HepG2 (cell line): Measurements from ENCODE around the gene HCN4. TPM values are rescaled to one million over a fixed set of nuclear protein-coding genes. Genes with fewer than 3 reads are reported as not detected.

Experiments
- ATAC-seq: fragments of 200-7000 bp; cut with Tn5 transposase; 3 replicates; pipeline ENCODE4 v1.9.1; 2020; ENCODE audit warnings: mild to moderate bottlenecking, moderate library complexity
- BruUV-seq: library from RNA; stranded (reverse); fragments of 400-500 nt; replicated peaks from 2 replicates; lab custom pipeline; 2021; lab: Mats Ljungman, UMichigan
- CTCF ChIA-PET: fragments of 300-600 bp; formaldehyde crosslinking; extraction: SDS; loops from one replicate; lab custom pipeline; 2021; ENCODE audit warnings: low total read pairs, inconsistent platforms, low intra/inter-chr PET ratio; lab: Yijun Ruan, JAX
- POLR2A ChIA-PET: fragments of 350-600 bp; sonication (Branson Sonifier 250); formaldehyde crosslinking; loops from one replicate; lab custom pipeline; 2020; ENCODE audit warnings: antibody characterized with exemption, inconsistent platforms; lab: Yijun Ruan, JAX
- DNase-seq: peaks from one replicate; pipeline ENCODE4 v3.0.0-alpha.2; 2015; ENCODE audit warnings: low spot score
- FAIRE-seq: peaks from 3 replicates; lab custom pipeline; 2011; peaks lifted over from hg19 to GRCh38; lab: Jason Lieb, UNC
- H2AFZ ChIP-seq: one replicate; pipeline ENCODE4 v1.6.1; 2011; ENCODE audit warnings: low read length, inconsistent platforms
- H3K27ac ChIP-seq: fragments of 300-600 bp; 3 replicates; pipeline ENCODE4 v1.8.0; 2011; ENCODE audit warnings: mixed run types, mild to moderate bottlenecking, mixed read lengths, low read length, inconsistent platforms; ENCODE audit not compliant: insufficient read depth; ENCODE audit errors: extremely low read length
- H3K27me3 ChIP-seq, 2 experiments: fragments of 200-600 bp in 1 of 2; 2 replicates in 1 of 2; 3 replicates in 1 of 2; pipeline versions ENCODE4 v1.6.0 to v1.8.0; 2011; ENCODE audit warnings: low read length in 2 of 2, mild to moderate bottlenecking in 2 of 2, moderate library complexity in 2 of 2, inconsistent platforms in 1 of 2; ENCODE audit not compliant: insufficient read depth in 2 of 2, control insufficient read depth in 1 of 2
- H3K36me3 ChIP-seq, 2 experiments: fragments of 200-600 bp in 1 of 2; replicated peaks in 1 of 2; 2 replicates in 1 of 2; 3 replicates in 1 of 2; pipeline versions ENCODE4 v1.5.1 to v1.8.0; 2011; ENCODE audit warnings: low read length in 2 of 2, inconsistent platforms in 1 of 2; ENCODE audit not compliant: insufficient read depth in 2 of 2, control insufficient read depth in 1 of 2
- H3K4me1 ChIP-seq: 2 replicates; pipeline ENCODE4 v1.5.1; 2012; ENCODE audit warnings: low read length, inconsistent platforms; ENCODE audit not compliant: insufficient read depth
- H3K4me2 ChIP-seq: 2 replicates; pipeline ENCODE4 v1.6.0; 2011; ENCODE audit warnings: low read depth, low read length, inconsistent platforms
- H3K4me3 ChIP-seq, 3 experiments: fragments of 200-600 bp in 1 of 3; sonication (generic), shearing (Covaris generic) in 1 of 3; replicated peaks in 1 of 3; 2 replicates each; pipeline ENCODE4 v1.5.1; 2011 to 2016; ENCODE audit warnings: low read length in 3 of 3, inconsistent platforms in 2 of 3, low read depth in 2 of 3, mild to moderate bottlenecking in 2 of 3, control low read depth in 1 of 3, mixed read lengths in 1 of 3; ENCODE audit not compliant: insufficient read depth in 1 of 3
- H3K79me2 ChIP-seq: one replicate; pipeline ENCODE4 v1.6.1; 2011; ENCODE audit warnings: low read length, inconsistent platforms; ENCODE audit not compliant: insufficient read depth
- H3K9ac ChIP-seq: 2 replicates; pipeline ENCODE4 v1.6.0; 2011; ENCODE audit warnings: mild to moderate bottlenecking, low read depth, low read length, inconsistent platforms; ENCODE audit not compliant: insufficient read depth
- H3K9me3 ChIP-seq: 2 replicates; pipeline ENCODE4 v1.5.1; 2012; ENCODE audit warnings: mild to moderate bottlenecking, low read length
- H4K20me1 ChIP-seq: 2 replicates; pipeline ENCODE4 v1.6.0; 2011; ENCODE audit warnings: inconsistent platforms, mild to moderate bottlenecking, low read length, moderate library complexity; ENCODE audit not compliant: insufficient read depth
- ARID4A ChIP-seq: sonication (generic); formaldehyde crosslinking; IDR thresholded peaks from 2 replicates; pipeline ENCODE4 v1.5.0; 2020; ENCODE audit warnings: mild to moderate bottlenecking, missing genetic modification reagents, borderline replicate concordance
- ETS1 ChIP-seq: sonication (generic); formaldehyde crosslinking; IDR thresholded peaks from 2 replicates; pipeline ENCODE4 v1.4.0; 2020; ENCODE audit warnings: missing genetic modification reagents
- HOXA3 ChIP-seq: sonication (generic); formaldehyde crosslinking; IDR thresholded peaks from 2 replicates; pipeline ENCODE4 v1.5.0; 2020; ENCODE audit warnings: missing genetic modification reagents
- IRF9 ChIP-seq: sonication (generic); formaldehyde crosslinking; IDR thresholded peaks from 2 replicates; pipeline ENCODE4 v1.8.0; 2022; ENCODE audit warnings: missing genetic modification reagents, mild to moderate bottlenecking, borderline replicate concordance
- MXI1 ChIP-seq: IDR thresholded peaks from 3 replicates; pipeline ENCODE4 v1.6.1; 2012; ENCODE audit warnings: low read depth, low read length, inconsistent platforms, borderline replicate concordance
- NFE2L2 ChIP-seq: fragments of 150-350 bp; IDR thresholded peaks from 2 replicates; pipeline ENCODE4 v1.6.1; 2014; ENCODE audit warnings: low read length
- PITX1 ChIP-seq: sonication (generic); formaldehyde crosslinking; IDR thresholded peaks from 2 replicates; pipeline ENCODE4 v1.5.1; 2020; ENCODE audit warnings: mild to moderate bottlenecking, missing genetic modification reagents
- SETDB1 ChIP-seq: sonication (generic); formaldehyde crosslinking; IDR thresholded peaks from 2 replicates; pipeline ENCODE4 v1.5.1; 2020; ENCODE audit warnings: missing genetic modification reagents, mild to moderate bottlenecking, borderline replicate concordance
- TARDBP ChIP-seq: sonication (generic); formaldehyde crosslinking; IDR thresholded peaks from 2 replicates; pipeline ENCODE4 v1.8.0; 2022; ENCODE audit warnings: mild to moderate bottlenecking, missing genetic modification reagents
- TOPORS ChIP-seq: sonication (generic); formaldehyde crosslinking; IDR thresholded peaks from 2 replicates; pipeline ENCODE4 v1.8.0; 2023; ENCODE audit warnings: mild to moderate bottlenecking, missing genetic modification reagents
- WGBS: methylation state at CpG from one replicate; pipeline ENCODE4 v1.1.6; 2017; ENCODE audit warnings: low lambda C conversion rate; 5-methylcytosine and 5-hydroxymethylcytosine counted together
- in situ Hi-C: cut with HindIII; loops from 2 replicates; pipeline ENCODE4 v1.10.0; 2017; ENCODE audit warnings: low pct_unique_long_range_greater_than_20kb; ENCODE audit not compliant: extremely low pct_ligation_motif_present
- intact Hi-C: fragments of 100-400 bp; cut with micrococcal nuclease; formaldehyde crosslinking; loops from one replicate; pipeline ENCODE4 v1.10.0; 2022; ENCODE audit not compliant: unreplicated experiment
- polyA plus RNA-seq, 8 experiments: library from polyadenylated mRNA; depleted of rRNA in 3 of 8; stranded (reverse) in 7 of 8; unstranded in 1 of 8; fragments of >200 nt; fragmentation: Illumina TruSeq in 4 of 8; extraction: Trizol in 4 of 8; gene quantifications; 2 replicates each; pipeline versions ENCODE4 v1.2.1 to v1.2.3, GENCODE V29; 2011 to 2016; ENCODE audit warnings: low read depth in 4 of 8, missing spikeins in 1 of 8, mixed read lengths in 1 of 8; ENCODE audit not compliant: insufficient read depth in 1 of 8
- total RNA-seq, 5 experiments: library from RNA; depleted of rRNA; stranded (reverse); fragments of >200 nt; fragmentation: Illumina TruSeq; extraction: Trizol; gene quantifications; 2 replicates each; pipeline ENCODE4 v1.2.3, GENCODE V29; 2016; ENCODE audit warnings: low read depth in 1 of 5
- TF ChIP-seq, protein P1 (sequence below): sonication (generic); formaldehyde crosslinking; IDR thresholded peaks from 2 replicates; pipeline ENCODE4 v1.4.0; 2020; ENCODE audit warnings: mild to moderate bottlenecking, missing genetic modification reagents, borderline replicate concordance

HCN4 gene
- total and polyA plus RNA-seq, 2 of the 13 experiments (the other 11 are each of a cell fraction or from before 2014, with no cell fraction given) = not detected

DNA sequence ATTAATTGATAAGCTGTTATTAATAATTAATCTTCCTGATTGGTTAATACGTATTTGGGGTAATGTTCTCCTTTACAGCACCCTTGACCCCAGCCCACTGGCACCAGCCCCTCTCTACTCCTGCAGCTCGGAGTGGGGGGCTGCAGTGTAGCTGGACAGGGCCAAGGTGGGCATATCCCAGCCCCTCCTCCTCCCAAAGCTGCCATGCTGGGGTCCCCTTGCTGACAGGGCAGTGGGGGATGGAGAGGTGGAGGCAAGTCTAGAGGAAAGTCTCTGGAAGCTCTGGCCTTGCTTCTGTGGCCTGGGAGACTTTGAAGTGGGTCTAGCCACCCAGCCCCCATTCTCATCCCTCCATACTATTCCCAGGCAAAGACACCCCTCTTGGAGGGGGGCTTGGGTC lies 35.8 kb downstream of the HCN4 start:
- H3K4me2 ChIP-seq = no peak overlapping the region

More for the DNA sequence above, 35.8 kb downstream of the HCN4 start:
- H3K79me2 ChIP-seq = no peaks in the 10 kb centered on the region
- in situ Hi-C loops = no loop called here
- no peak overlapping the region for H3K27ac ChIP-seq
- CTCF ChIA-PET = no interaction called here
- WGBS = 7% methylated on average over 2 of the region's 2 CpGs
- POLR2A ChIA-PET = no interaction called here
- intact Hi-C loops = no loop called here
- ATAC-seq (no peak), FAIRE-seq (no peak), DNase-seq (no peak)
- no peaks in the 10 kb centered on the region for H3K9me3 ChIP-seq
- H2AFZ ChIP-seq = no peak overlapping the region
- TF ChIP-seq ETS1 (CRISPR knock-in tag) (no peak), MXI1 (no peak), ARID4A (CRISPR knock-in tag) (no peak), HOXA3 (CRISPR knock-in tag) (no peak), PITX1 (CRISPR knock-in tag) (no peak), NFE2L2 (no peak), TARDBP (CRISPR knock-in tag) (no peak), IRF9 (no peak), TOPORS (no peak), SETDB1 (CRISPR knock-in tag) (no peak)
- TF ChIP-seq, protein P1, sequence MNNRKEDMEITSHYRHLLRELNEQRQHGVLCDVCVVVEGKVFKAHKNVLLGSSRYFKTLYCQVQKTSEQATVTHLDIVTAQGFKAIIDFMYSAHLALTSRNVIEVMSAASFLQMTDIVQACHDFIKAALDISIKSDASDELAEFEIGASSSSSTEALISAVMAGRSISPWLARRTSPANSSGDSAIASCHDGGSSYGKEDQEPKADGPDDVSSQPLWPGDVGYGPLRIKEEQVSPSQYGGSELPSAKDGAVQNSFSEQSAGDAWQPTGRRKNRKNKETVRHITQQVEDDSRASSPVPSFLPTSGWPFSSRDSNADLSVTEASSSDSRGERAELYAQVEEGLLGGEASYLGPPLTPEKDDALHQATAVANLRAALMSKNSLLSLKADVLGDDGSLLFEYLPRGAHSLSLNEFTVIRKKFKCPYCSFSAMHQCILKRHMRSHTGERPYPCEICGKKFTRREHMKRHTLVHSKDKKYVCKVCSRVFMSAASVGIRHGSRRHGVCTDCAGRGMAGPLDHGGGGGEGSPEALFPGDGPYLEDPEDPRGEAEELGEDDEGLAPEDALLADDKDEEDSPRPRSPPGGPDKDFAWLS = no peak
- no peak overlapping the region for H3K9ac ChIP-seq
- H4K20me1 ChIP-seq = no peaks in the 10 kb centered on the region
- BruUV-seq = no TSS peak
- H3K4me1 ChIP-seq = no peaks in the 10 kb centered on the region
- H3K27me3 ChIP-seq = peaks cover 3 to 38% of the 10 kb centered on the region in 2 experiments; a peak in 4 of 5 replicates
- no peaks in the 10 kb centered on the region for H3K36me3 ChIP-seq
- H3K4me3 ChIP-seq = no peak overlapping the region
